Hepatocyte (in vitro differentiated cells): ENCODE measurements around the gene CHRNE. TPM values are rescaled to one million over a fixed set of nuclear protein-coding genes. Genes with fewer than 3 reads are reported as not detected.

Experiments used
- DNase-seq: peaks from one replicate; pipeline ENCODE4 v3.0.0-alpha.2; 2016; ENCODE audit warnings: low spot score
- H2AFZ ChIP-seq: fragments of 200-600 bp; sonication (generic); 2 replicates; pipeline ENCODE4 v1.6.0; 2016; ENCODE audit warnings: antibody characterized with exemption, mild to moderate bottlenecking
- H3K27ac ChIP-seq: fragments of 200-600 bp; sonication (generic); 2 replicates; pipeline ENCODE4 v1.5.1; 2016; ENCODE audit warnings: mild to moderate bottlenecking
- H3K27me3 ChIP-seq: fragments of 200-600 bp; sonication (generic); 2 replicates; pipeline ENCODE4 v1.6.1; 2016
- H3K36me3 ChIP-seq: fragments of 200-600 bp; sonication (generic); replicated peaks from 2 replicates; pipeline ENCODE4 v1.5.1; 2016; ENCODE audit warnings: low read depth; ENCODE audit not compliant: insufficient read depth
- H3K4me1 ChIP-seq: fragments of 200-600 bp; sonication (generic); 2 replicates; pipeline ENCODE4 v1.5.1; 2016; ENCODE audit warnings: mild to moderate bottlenecking, moderate library complexity; ENCODE audit not compliant: insufficient read depth
- H3K4me2 ChIP-seq: fragments of 200-600 bp; sonication (generic); 2 replicates; pipeline ENCODE4 v1.6.0; 2016
- H3K4me3 ChIP-seq: fragments of 200-600 bp; sonication (generic); 2 replicates; pipeline ENCODE4 v1.5.1; 2016; ENCODE audit warnings: mild to moderate bottlenecking
- H3K79me2 ChIP-seq: fragments of 200-600 bp; sonication (generic); 2 replicates; pipeline ENCODE4 v1.6.0; 2017; ENCODE audit warnings: mild to moderate bottlenecking
- H3K9me2 ChIP-seq: fragments of 200-600 bp; sonication (generic); replicated peaks from 2 replicates; pipeline ENCODE4 v1.6.0; 2017; ENCODE audit warnings: mild to moderate bottlenecking; ENCODE audit not compliant: insufficient read depth
- H3K9me3 ChIP-seq: fragments of 200-600 bp; sonication (generic); 2 replicates; pipeline ENCODE4 v1.5.1; 2016; ENCODE audit warnings: low read depth, mild to moderate bottlenecking
- H4K20me1 ChIP-seq: fragments of 200-600 bp; sonication (generic); 2 replicates; pipeline ENCODE4 v1.6.0; 2016; ENCODE audit warnings: mild to moderate bottlenecking; ENCODE audit not compliant: insufficient read depth, poor library complexity, severe bottlenecking
- EZH2 ChIP-seq: fragments of 200-600 bp; sonication (generic); IDR thresholded peaks from 2 replicates; pipeline ENCODE4 v1.6.1; 2016; ENCODE audit warnings: antibody characterized with exemption, mild to moderate bottlenecking, borderline replicate concordance
- EZH2phosphoT487 ChIP-seq: fragments of 200-600 bp; sonication (generic); IDR thresholded peaks from one replicate; pipeline ENCODE4 v1.6.1; 2018; ENCODE audit warnings: antibody characterized with exemption, mild to moderate bottlenecking, low read depth, moderate library complexity; ENCODE audit not compliant: unreplicated experiment, severe bottlenecking
- WGBS: methylation state at CpG from one replicate; pipeline ENCODE4 v1.1.6; 2016; ENCODE audit warnings: low lambda C conversion rate; ENCODE audit errors: missing lambda C conversion rate; 5-methylcytosine and 5-hydroxymethylcytosine counted together
- polyA plus RNA-seq: library from polyadenylated mRNA; unstranded; fragments of >200 nt; fragmentation: Nextera tagmentation; extraction: Ambion mirVana; gene quantifications from 2 replicates; pipeline ENCODE4 v1.2.1, GENCODE V29; 2016
- total RNA-seq: library from RNA; depleted of rRNA; stranded (reverse); fragments of >200 nt; gene quantifications from 2 replicates; pipeline ENCODE4 v1.2.3, GENCODE V29; 2014
- TF ChIP-seq, protein P1 (sequence below): fragments of 200-600 bp; sonication (generic); IDR thresholded peaks from 2 replicates; pipeline ENCODE4 v1.5.1; 2016; ENCODE audit warnings: antibody characterized with exemption, mild to moderate bottlenecking; ENCODE audit not compliant: poor library complexity

The CHRNE gene
- total RNA-seq = 0.60 and 1.0 TPM in 2 replicates
- 0.83 and 1.2 TPM in 2 replicates for polyA plus RNA-seq

DNA sequence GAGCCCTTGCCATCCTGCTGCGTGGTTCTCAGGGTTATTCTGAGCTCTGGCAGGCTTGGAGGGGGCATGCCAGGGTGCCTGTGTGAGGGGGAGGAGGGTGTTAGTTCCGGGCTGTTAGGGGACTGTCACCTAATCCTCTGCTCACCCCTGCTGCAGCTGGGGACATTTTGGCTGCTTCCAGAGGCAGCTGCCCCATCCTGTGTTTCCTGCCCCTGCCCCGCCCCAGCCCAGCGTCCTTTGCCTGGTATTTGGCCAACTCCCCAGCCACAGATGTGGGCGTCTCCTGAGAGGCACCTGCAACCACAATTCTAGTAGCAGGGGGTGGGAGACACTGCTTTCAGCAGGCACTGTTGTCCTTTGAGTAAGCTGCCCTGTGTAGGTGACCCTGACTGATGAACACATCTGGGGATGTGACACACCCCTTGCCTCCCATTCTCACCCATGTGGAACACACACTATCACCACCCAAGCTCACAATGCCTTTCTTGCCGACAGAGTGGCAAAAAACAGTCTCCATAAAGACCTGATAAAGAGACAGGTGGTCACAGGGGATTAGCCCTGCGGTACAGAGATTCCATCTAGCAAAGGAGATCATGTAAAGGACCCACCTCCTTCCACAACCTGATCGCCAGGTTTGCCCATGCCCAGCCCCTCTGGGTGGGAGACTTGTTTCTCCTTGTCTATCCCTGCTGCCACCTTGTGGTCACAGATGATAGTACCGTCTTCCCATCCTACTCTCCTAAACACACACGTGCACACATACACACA lies at the start of gene CHRNE:
CHRNE (minus strand) TSS at position 48 of the 768 bp plus-strand sequence; CDS start at position 13, 35 bp downstream.
- peak; percentile 92 for DNase-seq
- TF ChIP-seq EZH2phosphoT487 = no peak
- TF ChIP-seq, protein P1, sequence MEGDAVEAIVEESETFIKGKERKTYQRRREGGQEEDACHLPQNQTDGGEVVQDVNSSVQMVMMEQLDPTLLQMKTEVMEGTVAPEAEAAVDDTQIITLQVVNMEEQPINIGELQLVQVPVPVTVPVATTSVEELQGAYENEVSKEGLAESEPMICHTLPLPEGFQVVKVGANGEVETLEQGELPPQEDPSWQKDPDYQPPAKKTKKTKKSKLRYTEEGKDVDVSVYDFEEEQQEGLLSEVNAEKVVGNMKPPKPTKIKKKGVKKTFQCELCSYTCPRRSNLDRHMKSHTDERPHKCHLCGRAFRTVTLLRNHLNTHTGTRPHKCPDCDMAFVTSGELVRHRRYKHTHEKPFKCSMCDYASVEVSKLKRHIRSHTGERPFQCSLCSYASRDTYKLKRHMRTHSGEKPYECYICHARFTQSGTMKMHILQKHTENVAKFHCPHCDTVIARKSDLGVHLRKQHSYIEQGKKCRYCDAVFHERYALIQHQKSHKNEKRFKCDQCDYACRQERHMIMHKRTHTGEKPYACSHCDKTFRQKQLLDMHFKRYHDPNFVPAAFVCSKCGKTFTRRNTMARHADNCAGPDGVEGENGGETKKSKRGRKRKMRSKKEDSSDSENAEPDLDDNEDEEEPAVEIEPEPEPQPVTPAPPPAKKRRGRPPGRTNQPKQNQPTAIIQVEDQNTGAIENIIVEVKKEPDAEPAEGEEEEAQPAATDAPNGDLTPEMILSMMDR = peak; percentile 70
- H4K20me1 ChIP-seq = no peaks in the 10 kb centered on the region
- no peak within 1 kb of the TSS for H2AFZ ChIP-seq
- no peaks in the 10 kb centered on the region for H3K9me3 ChIP-seq
- no peaks in the 10 kb centered on the region for H3K36me3 ChIP-seq
- H3K9me2 ChIP-seq = no peaks in the 10 kb centered on the region
- no peaks in the 10 kb centered on the region for H3K27me3 ChIP-seq
- no peaks in the 10 kb centered on the region for H3K79me2 ChIP-seq
- H3K27ac ChIP-seq = no peak within 1 kb of the TSS
- H3K4me1 ChIP-seq = peaks cover 7% of the 10 kb centered on the region
- no peak within 1 kb of the TSS for H3K4me2 ChIP-seq
- no peak within 1 kb of the TSS for H3K4me3 ChIP-seq
- WGBS = 44% methylated on average over 9 of the region's 10 CpGs

DNA sequence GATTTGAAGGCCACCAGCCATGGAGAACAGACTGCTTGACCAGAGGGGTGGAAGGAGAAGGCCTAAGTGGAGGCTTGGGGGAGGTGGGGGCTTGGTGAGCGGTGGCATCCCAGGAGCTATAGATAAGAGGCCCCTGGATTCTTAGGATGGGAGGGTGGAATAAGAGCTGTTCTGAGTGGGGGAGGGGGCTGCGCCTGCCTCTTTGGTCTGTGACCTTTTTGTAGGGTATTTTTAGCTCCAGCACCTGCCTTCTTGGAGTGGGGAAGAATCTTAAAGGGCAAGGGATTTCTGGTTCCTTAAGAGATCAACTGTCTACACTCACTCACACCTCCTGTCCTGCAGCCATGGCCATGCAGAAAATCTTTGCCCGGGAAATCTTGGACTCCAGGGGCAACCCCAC lies 48.6 kb upstream of the CHRNE start:
- TF ChIP-seq, protein P1 = no peak
- no peak for TF ChIP-seq EZH2
- TF ChIP-seq EZH2phosphoT487 = no peak
- Histone ChIP-seq H3K79me2 (peaks cover 18% of the 10 kb centered on the region), H3K4me1 (peaks cover 16% of the 10 kb centered on the region), H3K4me2 (peak overlapping the region; percentile 86), H3K27ac (no peak overlapping the region), H2AFZ (no peak overlapping the region), H3K9me3 (no peaks in the 10 kb centered on the region), H4K20me1 (peaks cover 5% of the 10 kb centered on the region), H3K4me3 (no peak overlapping the region), H3K9me2 (no peaks in the 10 kb centered on the region), H3K27me3 (no peaks in the 10 kb centered on the region), H3K36me3 (no peaks in the 10 kb centered on the region)
- 81% methylated on average over 3 of the region's 3 CpGs for WGBS
- DNase-seq = no peak

DNA sequence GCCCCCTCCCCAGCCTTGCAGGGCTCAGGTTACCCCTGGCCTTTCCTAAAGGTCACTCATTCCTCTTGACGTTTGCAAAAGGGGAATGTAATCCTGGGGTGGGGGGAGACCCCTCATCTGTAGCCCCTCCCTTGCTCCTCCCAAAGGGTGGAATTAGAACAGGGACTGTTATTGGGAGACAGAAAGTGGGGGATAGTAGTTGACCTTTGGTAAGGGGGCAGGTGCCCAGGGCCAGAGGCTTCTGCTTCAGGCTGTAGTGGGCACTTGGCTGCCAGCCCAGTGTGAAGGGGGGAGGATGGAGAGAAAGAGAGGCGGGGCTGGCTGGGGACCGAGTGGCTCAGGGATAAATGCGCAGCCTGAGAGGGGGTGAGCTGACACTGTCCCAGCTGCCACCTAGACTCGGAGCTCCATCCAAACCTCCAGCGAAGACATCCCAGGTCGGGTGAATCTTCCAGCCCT lies 47.9 kb upstream of the CHRNE start, which contains the start of gene ENO3:
ENO3 (plus strand) TSS at position 374 of the 459 bp plus-strand sequence. CDS start 711 bp downstream, outside the sequence.
- 43% methylated on average over 6 of the region's 7 CpGs for WGBS
- no peaks in the 10 kb centered on the region for H3K36me3 ChIP-seq
- no peaks in the 10 kb centered on the region for H3K9me3 ChIP-seq
- peak within 1 kb of the TSS; percentile 72 for H2AFZ ChIP-seq
- peaks cover 25% of the 10 kb centered on the region for H3K79me2 ChIP-seq
- DNase-seq = peak; percentile 45
- H3K27ac ChIP-seq = peak within 1 kb of the TSS; percentile 100
- TF ChIP-seq EZH2phosphoT487 (no peak), EZH2 (no peak)
- TF ChIP-seq, protein P1 = no peak
- peak within 1 kb of the TSS; percentile 61 for H3K4me3 ChIP-seq
- H3K9me2 ChIP-seq = no peaks in the 10 kb centered on the region
- H3K27me3 ChIP-seq = no peaks in the 10 kb centered on the region
- peaks cover 22% of the 10 kb centered on the region for H3K4me1 ChIP-seq
- peak within 1 kb of the TSS; percentile 86 for H3K4me2 ChIP-seq
- peaks cover 10% of the 10 kb centered on the region for H4K20me1 ChIP-seq
